HG03064 (cell line): ENCODE results near the gene MAZ.
"Not testable (repeated sequence)": the region's sequence is repeated elsewhere in the genome, so short reads cannot be mapped to it uniquely, and the experiment has no call there.

ENCODE experiments used
- ATAC-seq: cut with Tn5 transposase; IDR thresholded peaks from one replicate; pipeline ENCODE4 v1.9.1; 2021; ENCODE audit warnings: low read depth; ENCODE audit not compliant: unreplicated experiment

The MAZ gene

DNA sequence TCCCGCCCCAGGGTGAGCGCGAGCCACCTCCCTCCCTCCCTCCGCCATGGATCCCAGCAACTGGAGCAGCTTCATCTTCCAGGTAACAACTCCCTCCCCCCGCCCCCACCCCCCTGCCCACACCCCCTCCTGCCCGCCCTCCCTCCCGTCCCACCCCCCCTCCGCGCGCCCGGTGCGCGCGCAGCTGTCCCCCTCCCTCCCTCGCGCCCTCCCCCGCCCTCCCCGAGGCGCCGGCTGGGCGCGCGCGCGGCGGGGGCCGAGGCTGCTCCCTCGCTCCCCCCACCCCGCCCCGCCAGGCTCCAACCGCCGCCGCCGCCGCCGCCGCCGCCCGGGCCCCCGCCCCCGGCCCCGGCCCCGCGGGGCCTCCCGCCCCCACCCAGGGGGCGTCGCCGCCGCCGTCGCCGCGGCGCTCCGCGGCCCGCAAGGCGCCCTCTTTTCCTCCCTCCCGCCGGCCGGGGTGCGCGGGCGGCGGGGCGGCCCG lies at the start of gene MAZ:
TSS of gene MAZ (plus strand) at position 431 of the 481 bp plus-strand sequence. CDS start 173 bp downstream, outside the sequence.
- no peak for ATAC-seq

DNA sequence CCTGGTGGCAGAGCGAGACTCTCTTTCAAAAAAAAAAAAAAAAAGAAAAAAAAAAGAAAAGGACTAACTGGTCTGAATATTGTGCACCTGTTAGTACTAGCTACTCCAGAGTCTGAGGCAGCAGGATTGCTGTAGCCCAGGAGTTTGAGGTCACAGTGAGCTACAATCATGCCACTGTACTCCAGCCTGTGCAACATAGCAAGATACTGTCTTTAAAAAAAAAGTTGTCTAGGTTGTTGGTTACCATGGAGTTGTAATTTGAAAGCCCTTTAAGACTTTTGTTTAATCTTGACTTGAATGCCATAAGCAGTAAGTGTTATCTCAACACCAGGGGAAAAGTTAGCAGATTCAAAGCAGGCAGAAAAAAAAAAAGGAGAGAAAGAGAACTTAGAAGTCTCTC lies 49.7 kb upstream of the MAZ start:
- no peak for ATAC-seq

GRCh38 chr16:29757086-29757485 lies 49.2 kb upstream of the MAZ start:
- ATAC-seq, result not testable (repeated sequence)

DNA sequence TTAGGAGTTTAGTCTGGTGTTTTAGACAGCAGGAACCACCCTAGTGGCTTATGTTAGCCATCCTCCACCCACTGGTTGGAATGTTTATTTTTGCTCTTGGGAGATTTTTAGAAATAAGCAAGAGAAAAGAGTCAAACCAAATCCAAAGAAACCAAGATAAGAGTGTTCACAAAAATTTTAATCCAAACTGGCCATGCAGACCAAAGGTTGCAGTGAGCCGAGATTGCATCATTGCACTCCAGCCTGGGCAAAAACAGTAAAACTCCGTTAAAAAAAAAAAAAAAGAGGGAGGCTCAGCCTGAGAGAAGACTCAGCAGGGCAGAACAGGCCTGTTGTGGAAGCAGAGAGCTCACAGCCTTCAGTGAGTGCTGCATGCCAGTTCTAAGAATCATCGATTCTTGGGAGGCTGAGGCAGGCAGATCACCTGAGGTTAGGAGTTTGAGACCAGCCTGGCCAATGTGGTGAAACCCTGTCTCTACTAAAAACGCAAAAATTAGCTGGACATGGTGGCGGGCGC lies 48.3 kb upstream of the MAZ start:
- no peak for ATAC-seq

DNA sequence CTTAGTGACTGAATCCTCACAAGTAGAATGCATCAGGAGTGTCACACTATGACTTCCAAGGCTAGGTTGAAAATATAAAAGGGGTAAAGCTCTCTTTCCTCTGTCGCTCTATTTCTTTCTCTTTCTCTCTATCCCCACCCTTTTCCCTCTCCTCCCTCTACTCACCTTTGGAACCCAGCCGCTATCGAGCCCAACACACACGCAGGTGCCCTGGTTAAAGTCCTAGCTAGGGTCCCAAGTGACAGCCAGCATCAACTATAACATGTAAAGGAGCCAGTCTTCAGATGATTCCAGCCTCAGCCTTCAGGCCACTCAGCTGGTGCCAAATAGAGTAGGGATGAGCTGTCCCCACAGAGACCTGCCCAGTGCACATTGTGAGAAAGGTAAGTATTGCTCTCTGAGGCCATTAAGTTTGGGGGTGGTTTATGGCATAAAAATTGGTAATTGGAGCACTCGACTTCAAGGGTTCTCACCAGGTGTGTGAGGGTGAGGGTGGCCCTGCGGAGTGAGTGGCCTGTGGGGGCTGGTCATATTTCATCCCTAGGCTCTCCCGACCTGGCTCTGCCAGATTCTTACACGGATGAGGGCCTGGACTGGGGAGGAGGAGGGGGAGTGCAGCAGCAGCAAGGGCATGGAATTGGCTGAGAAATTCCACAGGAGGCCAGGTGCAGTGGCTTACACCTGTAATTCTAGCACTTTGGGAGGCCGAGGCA lies 45.6 kb upstream of the MAZ start:
- ATAC-seq, result no peak

DNA sequence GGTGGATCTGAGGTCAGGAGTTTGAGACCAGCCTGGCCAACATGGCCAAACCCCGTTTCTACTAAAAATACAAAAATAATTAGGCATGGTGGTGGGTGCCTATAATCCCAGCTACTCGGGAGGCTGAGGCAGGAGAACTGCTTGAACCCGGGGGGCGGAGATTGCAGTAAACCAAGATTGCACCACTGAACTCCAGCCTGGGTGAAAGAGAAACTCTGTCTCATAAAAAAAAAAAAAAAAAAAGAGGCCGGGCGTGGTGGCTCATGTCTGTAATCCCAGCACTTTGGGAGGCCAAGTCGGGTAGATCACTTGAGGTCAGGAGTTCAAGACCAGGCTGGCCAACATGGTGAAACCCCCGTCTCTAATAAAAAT lies 45.1 kb upstream of the MAZ start:
- not testable (repeated sequence) for ATAC-seq

GRCh38 chr16:29761882-29762281 lies 44.4 kb upstream of the MAZ start:
- no peak for ATAC-seq

DNA sequence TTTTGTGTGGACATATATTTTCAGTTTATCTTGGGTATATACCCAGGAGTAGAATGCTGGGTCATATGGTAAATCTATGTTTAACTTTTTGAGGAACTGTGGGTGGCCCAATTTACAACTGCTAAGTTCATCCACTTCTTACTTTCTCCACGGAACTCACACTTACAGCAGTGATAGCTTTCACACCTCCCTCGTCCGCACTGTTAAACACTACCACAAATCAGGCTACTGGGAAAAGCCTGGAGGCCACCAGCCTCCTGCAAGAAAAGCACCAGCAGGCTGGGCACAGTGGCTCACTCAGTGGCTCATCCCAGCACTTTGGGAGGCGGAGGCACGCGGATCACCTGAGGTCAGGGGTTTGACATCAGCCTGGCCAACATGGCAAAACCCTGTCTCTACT lies 43.0 kb upstream of the MAZ start:
- no peak for ATAC-seq

DNA sequence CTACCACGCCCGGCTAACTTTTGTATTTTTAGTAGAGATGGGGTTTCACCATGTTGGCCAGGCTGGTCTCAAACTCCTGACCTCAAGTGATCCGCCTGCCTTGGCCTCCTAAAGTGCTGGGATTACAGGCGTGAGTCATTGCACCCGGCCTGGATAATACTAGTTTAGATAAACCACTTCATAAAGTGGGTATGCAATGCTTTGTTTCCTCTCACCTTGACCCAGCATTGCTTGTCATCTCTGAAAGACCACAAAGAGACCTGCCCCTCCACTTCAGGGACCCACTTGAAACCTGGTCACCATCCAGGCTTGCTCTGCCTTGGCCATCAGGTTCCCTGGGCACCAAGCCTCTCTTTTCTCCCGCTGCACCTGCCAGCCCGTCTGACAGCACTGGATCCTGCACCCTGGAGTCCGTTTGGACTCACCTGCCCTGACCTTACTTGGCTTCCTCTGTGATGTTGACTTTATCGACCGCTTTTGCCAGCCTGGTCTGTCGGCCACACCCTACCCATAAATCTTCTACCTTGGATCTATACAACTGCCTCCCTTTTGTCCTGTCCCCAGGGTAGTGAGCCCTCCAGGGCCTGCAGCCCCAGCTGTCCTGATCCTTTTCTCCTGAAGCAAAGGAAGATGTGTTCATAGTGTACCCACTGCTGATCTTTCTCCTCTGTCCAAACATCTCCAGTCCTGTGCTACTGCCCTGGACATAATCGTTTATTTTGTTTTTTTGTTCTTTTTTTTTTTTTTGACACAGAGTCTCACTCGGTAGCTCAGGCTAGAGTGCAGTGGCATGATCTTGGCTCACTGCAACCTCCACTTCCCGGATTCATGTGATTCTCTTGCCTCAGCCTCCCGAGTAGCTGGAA lies 40.9 kb upstream of the MAZ start:
- ATAC-seq, result no peak

GRCh38 chr16:29766571-29766970 lies 39.8 kb upstream of the MAZ start:
- no peak for ATAC-seq

DNA sequence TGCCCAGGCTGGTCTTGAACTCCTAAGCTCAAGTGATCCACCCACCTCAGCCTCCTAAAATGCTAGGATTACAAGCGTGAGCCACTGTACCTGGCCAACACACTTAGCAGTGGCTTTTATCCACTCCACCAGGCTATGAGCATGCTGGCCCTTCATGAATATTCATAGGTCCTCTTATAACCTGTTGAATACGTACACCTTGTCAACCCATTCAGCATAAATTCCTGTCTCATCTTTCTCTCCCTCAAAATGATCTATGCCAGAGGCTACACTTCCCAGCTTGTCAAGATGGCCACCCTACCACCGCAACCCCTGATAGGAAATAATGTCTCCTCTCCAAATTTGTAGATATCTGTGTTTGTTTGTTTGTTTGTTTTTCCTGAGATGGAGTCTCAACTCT lies 39.3 kb upstream of the MAZ start:
- ATAC-seq, result no peak

DNA sequence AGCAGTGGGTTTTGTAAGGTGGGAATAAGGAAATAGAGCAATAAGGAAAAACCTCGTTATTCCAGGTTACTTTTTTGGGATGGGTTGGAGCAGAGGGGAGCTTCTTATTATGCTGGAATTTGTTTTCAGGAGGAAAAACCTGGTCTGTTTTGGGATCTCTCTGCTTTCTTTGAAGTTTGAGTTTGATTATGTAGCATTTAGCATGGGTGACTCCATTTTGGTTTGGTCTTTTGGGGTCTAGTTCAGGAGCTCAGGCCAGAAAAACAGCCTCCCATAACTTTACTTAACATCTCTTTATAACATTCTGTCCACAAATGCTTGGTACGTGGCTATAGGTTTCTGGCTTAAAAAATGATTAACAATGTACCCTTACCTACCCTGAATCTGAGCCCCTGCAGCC lies 36.8 kb upstream of the MAZ start:
- ATAC-seq, result no peak

GRCh38 chr16:29770250-29770929 lies 35.9 kb upstream of the MAZ start:
- no peak for ATAC-seq

DNA sequence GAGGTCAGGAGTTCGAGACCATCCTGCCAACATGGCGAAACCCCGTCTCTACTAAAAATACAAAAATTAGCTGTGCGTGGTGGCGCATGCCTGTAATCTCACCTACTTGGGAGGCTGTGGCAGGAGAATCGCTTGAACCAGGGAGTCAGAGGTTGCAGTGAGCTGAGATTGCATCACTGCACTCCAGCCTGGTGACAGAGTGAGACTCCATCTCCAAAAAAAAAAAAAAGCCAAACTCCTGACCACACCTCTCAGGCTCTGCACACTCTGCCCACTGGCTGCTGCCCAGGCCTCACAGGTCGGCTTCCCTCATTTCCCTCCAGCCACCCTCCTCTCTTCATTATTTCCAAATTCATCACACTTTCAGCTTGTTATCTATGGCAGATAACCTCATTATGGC lies 34.0 kb upstream of the MAZ start:
- not testable (repeated sequence) for ATAC-seq

DNA sequence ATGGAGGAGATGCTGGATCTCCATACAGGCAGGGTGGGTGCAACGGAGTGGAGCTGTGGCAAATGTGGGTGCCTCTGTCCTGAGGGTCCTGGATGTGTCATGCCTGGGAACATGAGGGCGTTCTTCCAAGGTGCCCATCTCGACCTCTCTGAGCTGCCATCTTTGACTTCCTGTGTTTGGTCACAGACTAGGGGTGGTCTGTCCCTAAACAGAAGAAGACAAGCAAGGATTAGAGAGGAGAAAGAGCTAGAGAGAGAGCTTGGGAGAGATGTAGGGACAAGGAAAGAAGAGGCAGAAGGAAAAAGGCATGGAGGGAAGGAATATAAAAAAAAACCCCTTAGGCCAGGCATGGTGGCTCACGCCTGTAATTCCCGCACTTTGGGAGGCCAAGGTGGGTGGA lies 31.6 kb upstream of the MAZ start:
- ATAC-seq, result no peak

DNA sequence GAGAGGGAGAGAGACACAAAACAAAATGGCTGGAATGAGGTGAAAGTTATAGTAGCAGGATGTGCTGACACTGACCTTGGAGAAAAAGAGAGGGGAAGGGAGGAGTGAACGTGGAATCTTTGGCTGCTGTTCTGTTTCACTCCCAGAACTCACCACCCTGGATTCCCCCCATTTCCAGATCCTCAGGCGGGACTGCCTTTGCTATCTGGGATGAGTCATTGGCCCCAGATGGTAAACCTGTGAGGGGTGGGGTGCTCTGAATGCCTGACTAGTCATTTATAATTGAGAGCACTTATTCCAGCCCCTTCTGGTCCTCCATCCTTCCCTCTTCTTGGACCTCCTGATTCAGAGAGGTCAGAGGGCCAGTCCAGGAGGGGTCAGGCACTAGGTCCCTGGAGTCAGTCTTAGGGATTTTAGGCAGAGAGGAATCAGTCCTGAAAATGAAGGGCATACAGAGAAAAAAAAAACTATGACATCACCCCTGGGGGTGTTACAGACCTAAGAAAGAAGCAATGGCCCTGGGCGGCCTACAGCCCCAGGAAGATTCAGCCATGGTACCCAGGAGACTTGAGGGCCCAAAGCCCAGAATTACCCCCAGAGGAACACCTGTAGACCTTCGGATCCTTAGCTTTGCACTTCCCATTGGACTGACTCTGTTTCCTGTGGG lies 30.5 kb upstream of the MAZ start:
- no peak for ATAC-seq

DNA sequence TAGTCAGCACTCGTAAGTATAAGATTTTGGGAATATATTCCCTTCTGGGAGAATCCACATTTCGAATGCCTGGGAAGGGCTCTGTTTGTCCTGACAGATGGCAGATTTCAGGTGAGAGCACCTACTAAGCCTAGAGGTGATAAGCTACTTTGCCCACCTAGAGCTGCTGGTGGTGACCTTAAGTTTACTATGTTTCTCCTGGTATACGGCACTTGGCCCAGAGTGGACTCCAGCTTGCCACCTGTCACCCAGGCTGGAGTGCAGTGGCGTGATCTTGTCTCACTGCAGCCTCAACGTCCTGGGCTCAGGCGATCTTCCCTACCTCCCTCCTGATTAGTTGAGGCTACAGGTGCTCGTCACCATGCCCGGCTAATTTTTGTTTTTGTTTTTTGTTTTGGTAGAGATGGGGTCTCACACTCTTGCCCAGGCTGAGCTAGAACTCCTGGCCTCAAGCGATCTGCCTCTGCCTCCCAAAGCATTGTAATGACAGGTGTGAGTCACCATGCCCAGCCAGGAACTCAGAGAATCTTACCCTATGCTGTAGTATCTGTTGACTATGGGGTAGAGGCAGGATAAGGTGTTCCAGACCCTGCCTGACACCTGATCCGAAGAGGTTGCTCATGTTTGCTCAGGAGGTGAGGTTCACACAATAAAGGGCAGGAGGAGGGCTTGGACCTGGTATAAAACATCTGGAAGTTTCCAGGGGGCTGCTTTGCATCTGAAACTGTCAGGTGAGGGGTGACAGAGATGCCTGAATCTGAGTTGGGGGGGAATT lies 28.6 kb upstream of the MAZ start, which contains the start of gene ZG16:
TSS of gene ZG16 (plus strand) at position 681 of the 775 bp plus-strand sequence. CDS start 1,011 bp downstream, outside the sequence.
- no peak for ATAC-seq

GRCh38 chr16:29779474-29779873 lies 26.9 kb upstream of the MAZ start:
- ATAC-seq, result no peak

DNA sequence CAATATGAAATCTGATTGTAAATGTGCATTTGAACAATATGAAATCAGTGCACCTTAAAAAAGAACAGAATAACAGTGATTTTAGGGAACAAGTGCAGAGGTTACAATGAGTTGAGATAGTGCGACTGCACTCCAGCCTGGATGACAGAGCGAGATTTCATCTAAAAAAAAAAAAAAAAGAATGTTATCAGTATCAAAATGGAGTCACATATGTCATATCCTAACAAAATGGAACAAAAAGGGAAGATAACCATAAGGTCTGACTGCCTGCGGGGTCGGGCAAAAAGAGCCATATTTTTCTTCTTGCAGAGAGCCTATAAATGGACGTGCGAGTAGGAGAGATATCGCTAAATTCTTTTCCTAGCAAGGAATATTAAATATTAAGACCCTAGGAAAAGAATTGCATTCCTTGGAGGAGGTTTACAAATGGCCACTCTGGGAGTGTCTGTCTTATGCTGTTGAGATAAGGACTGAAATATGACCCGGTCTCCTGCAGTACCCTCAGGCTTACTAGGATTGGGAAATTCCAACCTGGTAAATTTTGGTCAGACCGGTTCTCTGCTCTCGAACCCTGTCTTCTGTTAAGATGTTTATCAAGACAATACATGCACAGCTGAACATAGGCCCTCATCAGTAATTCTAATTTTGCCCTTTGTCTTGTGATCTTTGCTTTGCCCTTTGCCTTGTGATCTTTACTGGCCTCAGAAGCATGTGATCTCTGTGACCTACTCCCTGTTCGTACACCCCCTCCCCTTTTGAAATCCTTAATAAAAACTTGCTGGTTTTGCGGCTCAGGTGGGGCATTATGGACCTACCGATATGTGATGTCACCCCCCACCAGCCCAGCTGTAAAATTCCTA lies 23.0 kb upstream of the MAZ start:
- not testable (repeated sequence) for ATAC-seq
